T-helper 9 cell (primary cell): Measurements from ENCODE around the gene TAS1R1.
A peak's percentile ranks its signal among the peaks of the same experiment; 100 is the strongest.

Experiments
- DNase-seq: peaks from one replicate; pipeline ENCODE4 v3.0.0-alpha.2; 2020

The TAS1R1 gene

GRCh38 chr1:6574025-6574620 is 19.0 kb downstream of the TAS1R1 start:
- DNase-seq = no peak

GRCh38 chr1:6574818-6575217 is 19.7 kb downstream of the TAS1R1 start:
- DNase-seq = no peak

GRCh38 chr1:6577831-6578525 is 22.9 kb downstream of the TAS1R1 start:
- DNase-seq = no peak

- DNase-seq = no peak
These were observed 23.7 kb downstream of the TAS1R1 start for GRCh38 chr1:6578624-6579373.

- peak; percentile 96 for DNase-seq
These were observed 24.4 kb downstream of the TAS1R1 start, which contains the start of gene ZBTB48 for GRCh38 chr1:6579374-6580118. ZBTB48 (plus strand) TSS chr1:6579994; CDS start chr1:6580610, 616 bp downstream.

GRCh38 chr1:6580119-6580592 is 25.0 kb downstream of the TAS1R1 start:
- DNase-seq = no peak

GRCh38 chr1:6580593-6581409 is 25.7 kb downstream of the TAS1R1 start:
- no peak for DNase-seq

- DNase-seq = no peak
These were observed 26.6 kb downstream of the TAS1R1 start for GRCh38 chr1:6581561-6582305.

- no peak for DNase-seq
These were observed 27.3 kb downstream of the TAS1R1 start for GRCh38 chr1:6582370-6582769.

- DNase-seq = no peak
These were observed 29.3 kb downstream of the TAS1R1 start for GRCh38 chr1:6584126-6585080.

DNA sequence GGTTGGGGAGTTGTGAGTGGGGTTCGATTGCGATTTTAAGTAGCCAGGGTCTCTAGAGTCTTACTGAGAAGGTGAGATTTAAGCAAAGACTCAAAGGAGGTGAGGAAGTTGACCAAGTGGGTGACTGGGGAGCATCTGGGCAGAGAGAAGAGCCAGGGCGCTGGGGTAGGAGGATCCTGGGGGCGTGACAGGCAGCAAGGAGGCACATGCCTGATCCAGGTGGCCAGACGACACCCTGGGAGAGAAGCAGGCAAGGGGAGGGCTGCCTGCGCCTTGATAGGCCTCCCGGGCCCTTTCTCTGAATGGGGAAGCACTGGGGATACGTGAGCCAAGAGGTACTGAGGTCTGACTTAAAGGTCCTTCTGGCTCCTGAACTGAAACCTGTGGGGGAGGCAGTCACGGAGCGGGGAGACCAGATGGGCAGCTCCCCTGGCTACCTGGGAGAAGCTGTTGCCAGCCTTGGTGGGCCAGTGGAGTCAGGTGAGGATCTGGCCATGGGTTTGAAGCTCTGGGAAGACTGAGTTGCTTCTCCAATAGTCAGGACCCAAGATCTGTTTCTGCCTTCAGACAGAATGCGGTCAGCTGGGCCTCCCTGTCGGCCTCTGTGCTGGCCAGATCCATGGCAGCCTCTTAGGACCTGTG is 30.1 kb downstream of the TAS1R1 start:
- DNase-seq = no peak

DNA sequence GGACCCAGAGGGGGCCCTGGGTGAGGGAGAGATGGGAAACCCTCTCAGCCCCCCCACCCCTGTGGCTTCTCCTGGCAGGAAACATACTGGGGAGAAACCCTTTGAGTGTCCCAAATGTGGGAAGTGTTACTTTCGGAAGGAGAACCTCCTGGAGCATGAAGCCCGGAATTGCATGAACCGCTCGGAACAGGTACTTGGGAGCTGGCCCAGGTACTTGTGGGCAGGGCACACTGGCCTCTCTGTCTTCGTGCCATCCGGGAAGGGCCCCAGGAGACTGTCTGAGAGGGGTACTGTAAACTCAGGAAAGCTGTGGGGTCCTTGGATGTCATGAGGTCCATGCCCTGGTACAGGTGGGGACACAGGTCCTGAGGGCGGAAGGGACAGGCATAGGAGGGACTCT is 30.7 kb downstream of the TAS1R1 start:
- no peak for DNase-seq

DNA sequence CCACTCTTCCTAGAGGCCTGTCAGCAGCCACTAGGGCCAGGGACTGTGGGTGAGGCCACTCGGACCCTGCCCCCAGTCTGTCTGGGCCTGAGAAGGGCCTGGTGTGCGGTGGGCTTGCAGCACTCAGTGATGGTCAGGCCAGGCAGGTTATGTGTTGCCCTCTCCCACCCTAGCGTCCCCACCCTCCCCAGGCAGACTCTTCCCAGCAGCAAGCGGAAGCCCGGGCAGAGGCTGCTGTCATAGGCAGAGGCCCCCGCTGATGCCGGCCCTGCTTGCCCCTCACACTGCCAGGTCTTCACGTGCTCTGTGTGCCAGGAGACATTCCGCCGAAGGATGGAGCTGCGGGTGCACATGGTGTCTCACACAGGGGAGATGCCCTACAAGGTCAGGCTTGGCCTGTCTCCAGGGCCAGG is 31.3 kb downstream of the TAS1R1 start:
- no peak for DNase-seq

- DNase-seq = no peak
These were observed 32.3 kb downstream of the TAS1R1 start for GRCh38 chr1:6587261-6588005.

- no peak for DNase-seq
These were observed 33.2 kb downstream of the TAS1R1 start for GRCh38 chr1:6588128-6588892.

- DNase-seq = no peak
These were observed 33.9 kb downstream of the TAS1R1 start for GRCh38 chr1:6588893-6589520.

GRCh38 chr1:6590046-6590445 is 34.9 kb downstream of the TAS1R1 start:
- DNase-seq = no peak

DNA sequence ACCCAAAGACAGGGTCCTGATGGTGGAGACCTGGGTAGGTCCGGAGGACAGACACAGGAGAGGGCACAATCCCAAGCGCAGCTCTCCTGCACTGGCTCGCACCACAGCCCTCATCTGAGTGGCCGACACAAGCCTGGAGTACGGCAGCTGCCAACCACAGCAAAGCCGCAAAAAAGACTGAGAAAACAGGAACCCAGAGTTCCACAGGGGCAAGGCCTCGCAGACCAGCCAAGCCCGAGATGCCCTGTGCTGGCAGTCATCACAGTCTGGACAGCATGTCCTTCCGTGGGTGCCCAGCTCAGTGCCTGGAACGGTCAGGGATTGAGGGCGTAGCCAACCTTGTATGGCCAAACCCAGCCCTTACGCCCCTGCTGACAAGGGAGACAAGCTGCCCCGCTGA is 36.1 kb downstream of the TAS1R1 start:
- no peak for DNase-seq
